ENCODE measurements around the gene C19orf25. TPM values are rescaled to one million over a fixed set of nuclear protein-coding genes. Genes with fewer than 3 reads are reported as not detected.

The C19orf25 gene
- total RNA-seq, 4 donors from 2014 or later = 21.6 to 43.6 (median 29.8) TPM

GRCh38 chr19:1430246-1430645, 48.8 kb downstream of the C19orf25 start:
- TF ChIP-seq POLR2A (IDR thresholded peaks at IDR 0.05; ENCODE audit: low read depth) = no peak

DNA sequence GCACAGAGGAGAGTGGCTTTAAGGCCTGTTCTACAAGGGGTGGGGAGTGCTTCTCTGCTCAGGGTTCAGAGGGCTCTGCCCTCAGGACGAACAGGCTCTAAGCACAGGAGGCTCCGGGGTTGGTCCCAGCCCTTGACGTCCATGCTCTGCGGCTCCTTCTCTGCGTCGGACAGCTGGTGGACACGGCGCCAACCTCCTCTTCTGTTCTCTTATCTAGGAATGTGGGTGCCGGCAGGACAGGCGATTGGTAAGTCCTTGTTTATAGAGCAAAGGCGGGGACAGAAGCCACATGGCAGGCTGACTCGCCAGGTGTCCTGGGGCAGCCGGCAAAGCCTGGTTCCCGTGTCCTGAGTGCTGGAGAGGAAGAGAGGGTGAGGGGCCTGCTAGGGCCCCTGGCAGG, 49.3 kb downstream of the C19orf25 start:
- H3K27me3 ChIP-seq = no peaks in the 10 kb centered on the region
- H3K9me3 ChIP-seq = no peaks in the 10 kb centered on the region
- no peak overlapping the region for H3K4me3 ChIP-seq
- no peak for TF ChIP-seq POLR2A (IDR thresholded peaks at IDR 0.05; ENCODE audit: low read depth)
- TF ChIP-seq POLR2AphosphoS5 (IDR thresholded peaks at IDR 0.05) = no peak
- TF ChIP-seq, protein P1, sequence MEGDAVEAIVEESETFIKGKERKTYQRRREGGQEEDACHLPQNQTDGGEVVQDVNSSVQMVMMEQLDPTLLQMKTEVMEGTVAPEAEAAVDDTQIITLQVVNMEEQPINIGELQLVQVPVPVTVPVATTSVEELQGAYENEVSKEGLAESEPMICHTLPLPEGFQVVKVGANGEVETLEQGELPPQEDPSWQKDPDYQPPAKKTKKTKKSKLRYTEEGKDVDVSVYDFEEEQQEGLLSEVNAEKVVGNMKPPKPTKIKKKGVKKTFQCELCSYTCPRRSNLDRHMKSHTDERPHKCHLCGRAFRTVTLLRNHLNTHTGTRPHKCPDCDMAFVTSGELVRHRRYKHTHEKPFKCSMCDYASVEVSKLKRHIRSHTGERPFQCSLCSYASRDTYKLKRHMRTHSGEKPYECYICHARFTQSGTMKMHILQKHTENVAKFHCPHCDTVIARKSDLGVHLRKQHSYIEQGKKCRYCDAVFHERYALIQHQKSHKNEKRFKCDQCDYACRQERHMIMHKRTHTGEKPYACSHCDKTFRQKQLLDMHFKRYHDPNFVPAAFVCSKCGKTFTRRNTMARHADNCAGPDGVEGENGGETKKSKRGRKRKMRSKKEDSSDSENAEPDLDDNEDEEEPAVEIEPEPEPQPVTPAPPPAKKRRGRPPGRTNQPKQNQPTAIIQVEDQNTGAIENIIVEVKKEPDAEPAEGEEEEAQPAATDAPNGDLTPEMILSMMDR (IDR thresholded peaks at IDR 0.05) = no peak
- no peak for TF ChIP-seq EP300 (IDR thresholded peaks at IDR 0.05)
- H3K27ac ChIP-seq (replicated peaks in 1 of 4) = no peak overlapping the region
- H3K4me1 ChIP-seq = peaks cover 0 to 12% (median 0%) of the 10 kb centered on the region in 4 donors
- H3K36me3 ChIP-seq = peaks cover 67 to 99% (median 95%) of the 10 kb centered on the region in 4 donors
- WGBS = 82% methylated on average over 14 of the region's 14 CpGs
- intact Hi-C loops (cut with DNase I) = no loop called here
- DNase-seq (ENCODE audit: extremely low spot score) = no peak

More at GRCh38 chr19:1430246-1430645, 48.8 kb downstream of the C19orf25 start:
- no peaks in the 10 kb centered on the region for H3K9me3 ChIP-seq
- WGBS = 82% methylated on average over 12 of the region's 14 CpGs
- H3K27ac ChIP-seq (replicated peaks in 1 of 4) = no peak overlapping the region
- no peaks in the 10 kb centered on the region for H3K27me3 ChIP-seq
- no peak for DNase-seq (ENCODE audit: extremely low spot score)
- peaks cover 63 to 99% (median 95%) of the 10 kb centered on the region in 4 donors for H3K36me3 ChIP-seq
- H3K4me1 ChIP-seq = peaks cover 0 to 12% (median 0%) of the 10 kb centered on the region in 4 donors
- H3K4me3 ChIP-seq = no peak overlapping the region
- intact Hi-C loops (cut with DNase I) = no loop called here

GRCh38 chr19:1428738-1429391, 50.1 kb downstream of the C19orf25 start:
- WGBS = 86% methylated on average over 12 of the region's 41 CpGs
- peaks cover 62 to 99% (median 95%) of the 10 kb centered on the region in 4 donors for H3K36me3 ChIP-seq
- intact Hi-C loops (cut with DNase I) = no loop called here
- no peak overlapping the region for H3K27ac ChIP-seq (replicated peaks in 1 of 4)
- no peak for DNase-seq (ENCODE audit: extremely low spot score)
- no peaks in the 10 kb centered on the region for H3K27me3 ChIP-seq
- TF ChIP-seq POLR2A (IDR thresholded peaks at IDR 0.05; ENCODE audit: low read depth) (no peak), EP300 (IDR thresholded peaks at IDR 0.05) (no peak), POLR2AphosphoS5 (IDR thresholded peaks at IDR 0.05) (no peak)
- TF ChIP-seq, protein P1 (IDR thresholded peaks at IDR 0.05) = no peak
- H3K4me3 ChIP-seq = no peak overlapping the region
- no peaks in the 10 kb centered on the region for H3K9me3 ChIP-seq
- H3K4me1 ChIP-seq = peaks cover 0 to 12% (median 0%) of the 10 kb centered on the region in 4 donors

DNA sequence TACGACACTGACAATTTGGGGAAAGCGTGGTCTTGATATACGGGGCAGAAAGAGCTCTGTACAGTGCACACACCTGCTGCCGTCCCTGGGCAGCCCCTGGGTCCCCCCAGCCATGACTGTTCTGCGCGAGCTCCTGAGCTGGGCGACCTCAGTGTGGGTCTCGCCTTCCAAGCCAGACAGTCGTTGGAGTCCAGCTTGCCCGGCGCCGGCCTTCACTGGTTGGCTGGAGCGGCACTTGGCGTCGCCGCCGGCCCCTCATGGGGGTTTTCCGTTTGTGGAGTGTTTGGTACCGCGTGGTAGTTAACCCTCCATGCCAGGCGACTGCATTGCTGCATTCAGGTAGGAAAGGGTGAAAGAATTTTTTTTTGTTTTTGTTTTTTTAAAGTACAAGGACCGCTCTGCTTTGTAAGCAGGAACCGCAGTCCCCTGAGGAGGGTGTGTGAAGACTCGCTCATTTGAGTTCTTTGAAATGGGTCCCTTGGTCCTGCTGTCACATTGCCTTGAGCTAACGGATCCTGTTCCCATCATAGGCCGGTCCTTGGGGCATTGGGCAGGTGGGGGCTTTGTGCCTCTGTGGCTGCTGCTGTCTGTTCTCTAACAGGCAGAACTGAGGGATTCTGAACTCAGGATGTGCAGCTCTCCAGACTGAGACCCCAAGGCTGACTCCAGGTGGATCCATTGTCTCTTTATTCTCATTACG, 51.6 kb downstream of the C19orf25 start:
- intact Hi-C loops (cut with DNase I) = no loop called here
- no peak for DNase-seq (ENCODE audit: extremely low spot score)
- H3K9me3 ChIP-seq = no peaks in the 10 kb centered on the region
- WGBS = 88% methylated on average over 21 of the region's 27 CpGs
- peaks cover 0 to 12% (median 0%) of the 10 kb centered on the region in 4 donors for H3K4me1 ChIP-seq
- H3K36me3 ChIP-seq = peaks cover 62 to 99% (median 95%) of the 10 kb centered on the region in 4 donors
- no peaks in the 10 kb centered on the region for H3K27me3 ChIP-seq
- TF ChIP-seq EP300 (IDR thresholded peaks at IDR 0.05) (no peak), POLR2A (IDR thresholded peaks at IDR 0.05; ENCODE audit: low read depth) (no peak), POLR2AphosphoS5 (IDR thresholded peaks at IDR 0.05) (no peak)
- TF ChIP-seq, protein P1 (IDR thresholded peaks at IDR 0.05) = no peak
- H3K27ac ChIP-seq (replicated peaks in 1 of 4) = no peak overlapping the region
- H3K4me3 ChIP-seq = no peak overlapping the region

- Histone ChIP-seq H3K4me3 (no peak overlapping the region), H3K9me3 (no peaks in the 10 kb centered on the region), H3K4me1 (peaks cover 0 to 12% (median 0%) of the 10 kb centered on the region in 4 donors), H3K27me3 (no peaks in the 10 kb centered on the region), H3K36me3 (peaks cover 62 to 99% (median 95%) of the 10 kb centered on the region in 4 donors), H3K27ac (replicated peaks in 1 of 4) (no peak overlapping the region)
- intact Hi-C loops (cut with DNase I) = no loop called here
- WGBS = 79% methylated on average over 8 of the region's 9 CpGs
- no peak for DNase-seq (ENCODE audit: extremely low spot score)
- TF ChIP-seq EP300 (IDR thresholded peaks at IDR 0.05) = no peak
- TF ChIP-seq, protein P1 (IDR thresholded peaks at IDR 0.05) = no peak
- no peak for TF ChIP-seq POLR2A (IDR thresholded peaks at IDR 0.05; ENCODE audit: low read depth)
- TF ChIP-seq POLR2AphosphoS5 (IDR thresholded peaks at IDR 0.05) = no peak
These were observed 52.3 kb downstream of the C19orf25 start for GRCh38 chr19:1426736-1427135.

Data from esophagus muscularis mucosa (tissue), 4 donors.